GM19467 (cell line): Measurements from ENCODE around the gene ZNF674.
"Not testable (repeated sequence)": the region's sequence is repeated elsewhere in the genome, so short reads cannot be mapped to it uniquely, and the experiment has no call there.

Experiments
- ATAC-seq: cut with Tn5 transposase; IDR thresholded peaks from one replicate; pipeline ENCODE4 v1.9.1; 2021; ENCODE audit warnings: mild to moderate bottlenecking, moderate library complexity; ENCODE audit not compliant: unreplicated experiment

ZNF674 gene

DNA sequence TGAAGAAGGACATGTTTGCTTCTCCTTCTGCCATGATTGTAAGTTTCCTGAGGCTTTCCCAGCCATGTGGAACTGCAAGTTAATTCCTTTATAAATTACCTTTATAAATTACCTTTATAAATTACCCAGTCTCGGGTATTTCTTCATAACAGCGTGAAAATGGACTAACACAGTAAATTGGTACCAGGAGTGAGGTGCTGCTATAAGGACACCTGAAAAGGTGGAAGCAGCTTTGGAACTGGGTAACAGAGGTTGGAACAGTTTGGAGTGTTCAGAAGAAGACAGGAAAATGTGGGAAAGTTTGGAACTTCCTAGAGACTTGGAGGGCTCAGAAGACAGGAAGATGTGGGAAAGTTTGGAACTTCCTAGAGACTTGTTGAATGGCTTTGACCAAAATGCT is 66.6 kb downstream of the ZNF674 start:
- not testable (repeated sequence) for ATAC-seq

DNA sequence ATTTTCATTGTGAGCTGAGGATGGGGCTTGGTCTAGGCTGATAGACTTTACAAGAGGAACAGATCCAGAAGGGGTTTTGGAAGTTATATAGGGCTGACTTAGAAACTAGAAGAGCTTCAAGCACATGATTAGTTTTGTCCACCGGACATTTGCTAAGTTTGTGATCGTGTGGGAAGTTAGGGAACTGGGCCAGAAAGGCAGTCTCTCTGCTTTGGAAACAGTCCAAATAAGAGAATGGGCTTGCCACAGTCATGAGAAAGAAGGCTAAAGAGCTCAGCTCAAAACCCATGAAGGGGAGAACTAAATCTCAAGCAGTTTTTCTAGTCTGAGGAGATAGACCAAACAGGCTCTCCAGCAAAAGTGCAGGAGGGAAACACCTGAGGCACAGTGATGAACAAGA is 67.8 kb downstream of the ZNF674 start:
- no peak for ATAC-seq

DNA sequence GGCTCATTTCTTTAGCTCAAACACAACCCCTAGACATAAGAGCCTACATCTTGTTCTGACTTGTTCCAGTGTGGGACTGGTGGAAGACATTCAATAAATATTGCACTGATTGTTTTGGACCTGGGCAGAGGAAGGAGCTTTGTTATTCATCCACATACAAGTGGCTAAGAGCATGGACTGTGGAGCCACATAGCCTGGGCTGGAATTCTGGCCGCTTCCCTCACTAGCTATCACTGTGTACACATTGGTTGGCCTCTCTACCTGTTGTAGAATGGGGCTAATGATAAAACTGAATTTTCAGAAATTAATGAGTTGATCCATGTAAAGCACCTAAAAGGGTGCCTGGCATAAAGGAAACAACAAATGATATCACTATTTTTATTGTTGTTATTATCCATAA is 80.0 kb downstream of the ZNF674 start:
- ATAC-seq = no peak

DNA sequence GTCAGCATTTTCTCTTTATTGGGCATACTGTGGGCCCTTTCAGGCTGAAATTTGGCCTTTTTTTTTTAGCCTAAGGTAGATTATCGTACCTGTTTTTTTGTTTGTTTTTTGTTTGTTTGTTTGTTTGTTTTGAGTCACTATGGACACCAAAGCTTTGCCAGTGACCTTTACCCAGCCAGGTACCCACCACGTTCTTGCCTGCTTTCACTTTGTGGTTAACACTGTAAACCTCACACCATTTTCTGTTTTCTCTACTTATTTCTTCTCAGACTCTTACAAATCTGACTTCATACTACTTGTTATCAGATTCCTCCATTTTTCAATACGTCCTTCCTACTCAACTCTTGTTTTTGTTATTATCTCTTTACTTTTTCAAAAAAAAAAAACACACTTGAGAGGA is 81.5 kb downstream of the ZNF674 start:
- no peak for ATAC-seq

DNA sequence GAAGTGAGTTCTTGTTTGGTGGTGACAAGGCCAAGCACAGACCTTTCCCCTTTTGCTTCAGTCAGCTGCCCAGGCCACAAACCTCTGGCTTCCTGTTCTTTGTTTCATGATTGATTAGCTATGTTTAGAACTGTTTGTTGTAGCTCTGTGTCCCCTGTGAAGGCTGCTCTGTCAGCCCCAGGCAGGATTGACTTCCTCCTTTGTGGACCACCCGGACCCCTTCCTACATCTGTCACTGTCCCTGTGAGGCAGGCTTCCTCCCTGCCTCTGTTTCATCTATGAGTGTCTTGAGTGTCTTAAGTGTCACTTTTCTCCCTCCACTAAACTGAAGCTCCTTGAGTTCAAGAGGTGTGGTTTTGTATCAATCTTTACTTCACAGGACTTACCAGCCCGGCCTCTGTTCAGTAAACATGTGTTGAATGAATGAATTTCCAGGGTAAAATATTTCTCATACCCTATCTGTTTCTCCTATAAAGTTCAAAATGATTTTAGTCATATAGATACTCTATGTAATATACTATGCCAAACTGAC is 83.5 kb downstream of the ZNF674 start:
- peak; percentile 92 for ATAC-seq

DNA sequence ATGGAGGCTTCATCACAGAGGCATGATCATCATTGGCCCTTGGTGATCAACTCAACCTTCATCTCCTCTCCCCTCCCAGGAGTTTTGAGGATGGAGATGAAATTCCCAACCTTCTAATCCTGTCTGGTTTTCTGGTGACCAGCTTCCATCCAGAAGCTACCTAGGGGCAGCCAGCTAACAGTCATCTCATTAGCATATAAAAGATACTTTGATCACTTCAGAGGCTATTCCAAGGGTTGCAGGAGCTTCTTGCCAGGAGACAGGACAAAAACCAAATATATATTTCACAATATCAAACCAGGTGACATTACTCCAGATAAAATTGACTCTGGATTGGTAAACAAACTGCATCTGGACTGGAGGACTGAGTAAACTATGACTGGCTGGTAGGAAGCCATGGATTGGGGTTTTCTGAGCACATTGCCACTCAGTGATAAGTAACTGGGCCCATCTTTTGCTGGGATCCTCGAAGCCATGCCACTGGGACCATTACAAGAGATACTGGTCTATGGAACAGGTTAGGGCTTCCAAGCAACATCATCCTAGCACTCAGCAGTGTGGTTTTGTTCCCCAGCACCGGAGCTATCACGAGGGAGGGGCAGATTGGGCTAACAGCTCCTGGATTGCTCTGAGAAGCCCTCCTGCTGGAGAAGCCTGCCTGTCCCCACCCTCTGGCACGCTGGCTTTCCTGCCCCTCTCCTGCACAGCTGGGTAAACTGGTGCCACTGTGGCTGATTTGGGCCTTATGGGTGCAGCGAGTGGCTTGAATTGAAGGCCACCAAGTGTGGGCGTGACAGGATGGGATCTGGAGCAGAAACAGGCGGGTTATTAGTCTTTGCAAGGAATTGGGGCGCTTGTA is 84.2 kb downstream of the ZNF674 start:
- ATAC-seq = not testable (repeated sequence)

DNA sequence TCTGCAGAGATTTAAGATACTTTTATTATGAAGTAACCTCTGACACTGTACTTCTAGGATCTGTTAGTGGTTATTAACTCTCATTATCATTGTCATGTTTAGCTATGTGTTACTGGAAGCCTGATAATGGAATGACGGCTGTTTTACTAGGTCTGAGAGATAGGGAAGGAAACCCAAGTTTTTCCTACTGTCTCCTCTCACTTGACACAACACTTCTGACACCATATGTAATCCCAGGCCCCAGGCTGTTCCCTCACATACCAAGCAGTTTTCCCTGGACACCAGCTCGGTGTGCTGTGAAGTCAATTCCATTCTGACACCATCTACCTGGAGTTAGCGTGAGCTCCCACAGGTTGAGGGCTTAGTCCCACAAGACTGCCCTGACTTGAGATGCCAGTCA is 85.6 kb downstream of the ZNF674 start:
- no peak for ATAC-seq

DNA sequence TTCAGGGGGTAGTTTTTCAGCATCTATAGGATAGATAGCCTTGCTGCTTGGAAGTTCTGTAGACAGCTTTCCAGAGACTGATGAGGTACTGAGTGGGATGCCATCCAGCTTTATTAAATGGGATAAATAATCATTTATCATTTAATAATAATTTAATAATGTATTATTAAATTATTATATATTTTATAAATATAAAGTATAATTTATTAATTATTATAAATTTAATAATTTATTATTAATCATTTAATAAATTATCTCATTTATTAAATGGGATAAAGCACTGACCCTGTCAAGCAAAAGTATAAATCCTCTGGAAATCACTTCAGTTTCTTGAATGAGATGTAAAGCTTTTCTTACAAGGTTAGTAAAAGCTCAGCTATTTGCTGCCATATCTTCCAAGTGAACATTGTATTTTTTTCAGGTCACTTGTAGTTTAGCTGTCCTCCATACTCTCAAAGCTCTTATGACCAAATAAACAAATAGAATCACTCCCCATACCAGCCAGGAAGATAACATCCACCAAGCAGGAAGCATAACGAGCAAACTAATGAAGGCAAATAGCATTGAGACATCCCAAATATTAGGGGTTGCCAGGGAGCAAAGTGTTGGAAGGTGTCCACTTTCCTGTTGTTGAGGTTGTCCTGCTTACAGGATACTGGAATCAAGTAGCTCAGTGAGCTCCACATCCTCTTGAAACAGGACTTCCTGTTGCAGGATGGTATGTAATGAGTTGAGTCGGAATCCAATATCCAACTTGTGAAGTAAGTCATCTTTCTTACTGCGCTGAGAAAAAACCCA is 88.9 kb downstream of the ZNF674 start:
- ATAC-seq = no peak
